COR-L47 (cell line): ENCODE results near the gene MIER1.
A peak's percentile ranks its signal among the peaks of the same experiment; 100 is the strongest.
"Not testable (repeated sequence)": the region's sequence is repeated elsewhere in the genome, so short reads cannot be mapped to it uniquely, and the experiment has no call there.

Experiments
- DNase-seq: peaks from one replicate; lab custom pipeline; 2025; lab: John Stamatoyannopoulos, UW

Gene MIER1

GRCh38 chr1:66924756-66925557, at the start of gene MIER1, which contains the start of gene DNAI4:
Gene MIER1, plus strand, starts transcription at chr1:66924990. Its CDS starts 39 bp downstream, at chr1:66925029.
Gene DNAI4, minus strand, starts transcription at chr1:66924856. Its CDS starts 25 bp downstream, at chr1:66924831.
- peak; percentile 98 for DNase-seq

GRCh38 chr1:66876664-66877063, 48.1 kb upstream of the MIER1 start:
- no peak for DNase-seq

- no peak for DNase-seq
Observed at GRCh38 chr1:66889030-66889429, 35.8 kb upstream of the MIER1 start.

GRCh38 chr1:66890621-66891020, 34.2 kb upstream of the MIER1 start:
- no peak for DNase-seq

GRCh38 chr1:66893712-66894111, 31.1 kb upstream of the MIER1 start:
- DNase-seq = no peak

GRCh38 chr1:66915203-66915602, 9.6 kb upstream of the MIER1 start:
- DNase-seq = not testable (repeated sequence)

GRCh38 chr1:66916320-66916719, 8.5 kb upstream of the MIER1 start:
- no peak for DNase-seq

- DNase-seq = no peak
Observed at GRCh38 chr1:66917476-66917875, 7.3 kb upstream of the MIER1 start.

- DNase-seq = no peak
Observed at GRCh38 chr1:66919063-66919462, 5.7 kb upstream of the MIER1 start.

- no peak for DNase-seq
Observed at GRCh38 chr1:66919828-66920227, 5.0 kb upstream of the MIER1 start.

GRCh38 chr1:66920543-66920942, 4.2 kb upstream of the MIER1 start:
- no peak for DNase-seq

- no peak for DNase-seq
Observed at GRCh38 chr1:66925558-66925910, 744 bp downstream of the MIER1 start.

GRCh38 chr1:66925944-66926343, 1.2 kb downstream of the MIER1 start:
- DNase-seq = no peak

- no peak for DNase-seq
Observed at GRCh38 chr1:66927528-66927927, 2.7 kb downstream of the MIER1 start.

GRCh38 chr1:66929146-66929688, 4.4 kb downstream of the MIER1 start:
- DNase-seq = no peak

GRCh38 chr1:66929691-66929998, 4.9 kb downstream of the MIER1 start:
- no peak for DNase-seq

GRCh38 chr1:66929999-66930822, 5.4 kb downstream of the MIER1 start:
- DNase-seq = peak; percentile 94

- no peak for DNase-seq
Observed at GRCh38 chr1:66930823-66931174, 6.0 kb downstream of the MIER1 start.

GRCh38 chr1:66931590-66931989, 6.8 kb downstream of the MIER1 start:
- DNase-seq = no peak

GRCh38 chr1:66932291-66932690, 7.5 kb downstream of the MIER1 start:
- DNase-seq = no peak

- no peak for DNase-seq
Observed at GRCh38 chr1:66933887-66934700, 9.3 kb downstream of the MIER1 start.

GRCh38 chr1:66937529-66938234, 12.9 kb downstream of the MIER1 start:
- DNase-seq = no peak
